H1 (cell line): ENCODE measurements around the gene MRS2. TPM values are rescaled to one million over a fixed set of nuclear protein-coding genes. Genes with fewer than 3 reads are reported as not detected.

Experiments used
- ATF2 ChIP-seq: IDR thresholded peaks from 2 replicates; pipeline ENCODE4 v1.6.1; 2012; ENCODE audit warnings: low read length, inconsistent platforms
- polyA plus RNA-seq, 7 experiments: library from polyadenylated mRNA; depleted of rRNA in 3 of 7; stranded (reverse) in 5 of 7; unstranded in 2 of 7; fragments of >200 nt in 5 of 7; fragments of 200-250 nt in 2 of 7; gene quantifications; 1 replicate in 5 of 7; 2 replicates in 1 of 7; 4 replicates in 1 of 7; pipeline versions ENCODE4 v1.2.1 to v1.2.3, GENCODE V29; 2011 to 2013; ENCODE audit warnings: missing spikeins in 2 of 7, mixed read lengths in 2 of 7
- total RNA-seq: library from RNA; stranded (reverse); fragmentation: NEBNext Ultra II Directional; extraction: Animal tissue kit (Norgen Biotek cat#: 25700); gene quantifications from 2 replicates; pipeline ENCODE4 v1.2.1, GENCODE V29; 2021
- TF ChIP-seq, protein P1 (sequence below): IDR thresholded peaks from 2 replicates; pipeline ENCODE4 v1.6.1; 2012; ENCODE audit warnings: inconsistent platforms

MRS2 gene
- total and polyA plus RNA-seq, 2 of the 8 experiments (the other 6 are each of a cell fraction or from before 2014, with no cell fraction given) = 51.2 to 67.5 TPM

DNA sequence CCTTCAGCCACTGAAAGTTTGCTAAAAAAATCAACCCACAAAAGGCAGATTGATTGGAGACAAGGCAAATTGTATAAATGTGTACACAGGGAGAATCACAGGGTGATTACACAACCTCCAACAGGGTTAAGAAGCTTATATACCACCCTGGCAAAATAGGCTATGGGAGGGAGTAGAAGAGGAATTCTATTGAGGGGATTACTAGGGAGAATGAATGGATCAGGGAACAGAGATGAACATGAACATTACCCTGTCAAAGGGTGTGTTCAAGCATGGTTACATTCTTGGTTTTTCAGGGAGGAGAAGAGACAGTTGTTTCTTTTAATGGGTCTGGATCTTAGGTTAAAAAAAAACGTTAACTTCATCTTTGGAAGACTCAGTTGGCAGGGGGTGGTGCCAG is 5.1 kb upstream of the MRS2 start (continued):
- no peak for TF ChIP-seq ATF2
- TF ChIP-seq, protein P1, sequence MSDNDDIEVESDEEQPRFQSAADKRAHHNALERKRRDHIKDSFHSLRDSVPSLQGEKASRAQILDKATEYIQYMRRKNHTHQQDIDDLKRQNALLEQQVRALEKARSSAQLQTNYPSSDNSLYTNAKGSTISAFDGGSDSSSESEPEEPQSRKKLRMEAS = no peak
